Measurements from ENCODE around the gene DNAJC5.
"Not testable (repeated sequence)": the region's sequence is repeated elsewhere in the genome, so short reads cannot be mapped to it uniquely, and the experiment has no call there.

Gene DNAJC5

GRCh38 chr20:63913768-63914167 is 18.8 kb downstream of the DNAJC5 start:
- DNase-seq (ENCODE audit: low spot score), result no peak

DNA sequence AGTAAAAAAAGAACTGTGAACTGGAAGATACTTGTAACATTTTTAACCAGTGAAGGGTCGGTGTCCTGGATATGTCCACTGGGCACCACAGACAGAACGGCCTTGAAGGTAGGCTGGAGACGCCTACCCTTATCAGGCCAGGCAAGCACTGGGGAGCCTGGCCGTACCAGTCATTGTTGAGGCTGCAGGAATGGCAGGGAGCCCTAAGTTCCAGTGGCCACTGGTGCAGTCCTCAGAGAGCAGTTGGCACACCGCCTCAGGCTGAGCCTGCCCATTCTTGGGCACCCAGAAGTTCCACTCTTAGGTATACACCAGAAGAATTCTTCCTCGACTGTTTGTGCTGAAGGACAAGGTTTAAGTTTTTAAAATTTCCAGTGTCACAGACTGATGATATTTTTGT is 20.5 kb downstream of the DNAJC5 start:
- no peak for DNase-seq (ENCODE audit: low spot score)

- DNase-seq (ENCODE audit: low spot score), result not testable (repeated sequence)
Measured at GRCh38 chr20:63916371-63916939, 21.5 kb downstream of the DNAJC5 start.

- DNase-seq (ENCODE audit: low spot score), result no peak
Measured at GRCh38 chr20:63917811-63918210, 22.9 kb downstream of the DNAJC5 start.

GRCh38 chr20:63919130-63919529 is 24.2 kb downstream of the DNAJC5 start:
- no peak for DNase-seq (ENCODE audit: low spot score)

DNA sequence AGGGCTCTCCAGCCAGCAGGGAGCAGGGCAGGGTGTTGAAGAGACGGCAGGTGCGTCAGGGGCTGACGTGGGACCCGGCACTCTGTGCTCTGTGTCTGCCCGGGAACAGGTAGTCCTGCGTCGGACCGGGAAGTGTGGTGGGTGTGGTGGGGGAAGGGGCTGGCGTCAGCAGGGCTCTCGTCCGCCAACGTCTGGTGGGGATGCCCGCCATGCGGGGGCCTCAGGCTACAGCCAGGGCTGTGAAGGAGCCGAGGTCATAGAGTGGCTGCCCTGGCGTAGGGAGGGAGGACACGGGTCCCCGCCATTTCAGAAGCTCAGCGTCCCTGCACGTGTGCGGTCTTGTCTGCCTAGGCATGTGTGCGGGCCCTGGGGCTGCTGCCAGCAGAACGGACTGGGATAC is 25.3 kb downstream of the DNAJC5 start:
- DNase-seq (ENCODE audit: low spot score), result no peak

GRCh38 chr20:63923651-63924050 is 28.7 kb downstream of the DNAJC5 start:
- no peak for DNase-seq (ENCODE audit: low spot score)

DNA sequence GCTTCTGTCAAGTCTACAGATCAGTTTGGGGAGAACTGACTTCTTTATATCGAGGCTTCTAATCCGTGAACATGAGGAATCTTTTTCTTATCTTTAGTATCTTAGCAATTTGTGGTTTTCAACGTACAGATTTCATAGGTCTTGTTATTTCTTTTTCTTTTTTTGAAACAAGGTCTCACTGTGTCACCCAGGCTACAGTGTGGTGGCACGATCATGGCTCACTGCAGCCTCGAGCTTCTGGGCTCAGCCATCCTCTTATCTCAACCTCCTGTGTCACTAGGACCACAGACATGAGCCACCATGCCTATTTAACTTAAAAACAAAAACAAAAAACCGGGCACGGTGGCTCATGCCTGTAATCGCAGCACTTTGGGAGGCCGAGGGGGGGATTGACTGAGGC is 29.3 kb downstream of the DNAJC5 start:
- no peak for DNase-seq (ENCODE audit: low spot score)

GRCh38 chr20:63926298-63926697 is 31.4 kb downstream of the DNAJC5 start:
- no peak for DNase-seq (ENCODE audit: low spot score)

- DNase-seq (ENCODE audit: low spot score), result no peak
Measured at GRCh38 chr20:63929071-63929470, 34.1 kb downstream of the DNAJC5 start.

- not testable (repeated sequence) for DNase-seq (ENCODE audit: low spot score)
Measured at GRCh38 chr20:63929473-63929883, 34.6 kb downstream of the DNAJC5 start.

DNA sequence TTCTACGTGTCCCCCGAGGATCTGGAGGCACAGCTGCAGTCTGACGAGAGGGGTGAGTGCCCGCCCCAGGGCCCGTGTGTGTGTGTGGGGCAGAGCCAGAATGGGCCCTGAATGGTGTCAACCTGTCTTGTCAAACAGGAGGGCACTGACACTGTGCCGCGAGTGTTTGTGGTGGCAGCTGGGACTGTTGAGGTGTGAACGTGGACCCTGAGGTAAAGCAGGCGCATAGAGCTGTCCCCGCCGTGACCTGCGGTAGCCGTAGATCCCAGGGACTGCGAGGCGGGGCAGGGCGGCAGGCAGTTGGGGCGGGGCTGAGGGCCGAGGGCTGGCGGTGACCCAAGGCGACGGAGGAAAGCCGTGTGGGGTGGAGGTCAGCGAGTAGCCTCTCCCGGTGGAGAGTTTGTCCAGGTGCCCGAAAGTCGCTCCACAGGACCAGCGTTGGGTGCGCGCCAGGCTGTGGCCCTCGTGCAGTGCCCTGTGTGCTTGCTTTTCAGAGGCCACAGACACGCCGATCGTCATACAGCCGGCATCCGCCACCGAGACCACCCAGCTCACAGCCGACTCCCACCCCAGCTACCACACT is 36.1 kb downstream of the DNAJC5 start:
- no peak for DNase-seq (ENCODE audit: low spot score)

- DNase-seq (ENCODE audit: low spot score), result no peak
Measured at GRCh38 chr20:63931735-63932134, 36.8 kb downstream of the DNAJC5 start.

GRCh38 chr20:63932606-63933160 is 37.8 kb downstream of the DNAJC5 start:
- no peak for DNase-seq (ENCODE audit: low spot score)

DNA sequence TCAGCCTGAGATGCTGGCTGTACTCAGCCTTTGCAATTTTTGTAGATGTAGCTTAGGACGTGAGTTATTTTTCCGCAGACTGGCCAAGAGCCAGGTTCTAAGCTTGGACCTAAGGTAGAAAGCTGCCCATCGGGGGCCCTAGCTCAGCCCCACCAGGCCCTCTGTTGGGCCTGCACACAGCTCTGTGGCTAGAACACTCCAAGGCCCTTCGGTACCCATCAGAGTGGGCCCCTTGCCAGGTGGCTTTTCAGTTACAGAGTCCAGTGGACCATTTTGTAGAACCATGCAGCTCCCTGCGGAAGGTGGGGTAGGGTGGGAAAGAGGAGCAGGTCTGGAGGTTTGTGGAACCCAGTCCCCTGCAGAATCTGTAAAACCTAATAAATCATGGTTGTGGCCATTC is 38.7 kb downstream of the DNAJC5 start:
- DNase-seq (ENCODE audit: low spot score), result no peak

- DNase-seq (ENCODE audit: low spot score), result no peak
Measured at GRCh38 chr20:63934271-63935068, 39.5 kb downstream of the DNAJC5 start.

DNA sequence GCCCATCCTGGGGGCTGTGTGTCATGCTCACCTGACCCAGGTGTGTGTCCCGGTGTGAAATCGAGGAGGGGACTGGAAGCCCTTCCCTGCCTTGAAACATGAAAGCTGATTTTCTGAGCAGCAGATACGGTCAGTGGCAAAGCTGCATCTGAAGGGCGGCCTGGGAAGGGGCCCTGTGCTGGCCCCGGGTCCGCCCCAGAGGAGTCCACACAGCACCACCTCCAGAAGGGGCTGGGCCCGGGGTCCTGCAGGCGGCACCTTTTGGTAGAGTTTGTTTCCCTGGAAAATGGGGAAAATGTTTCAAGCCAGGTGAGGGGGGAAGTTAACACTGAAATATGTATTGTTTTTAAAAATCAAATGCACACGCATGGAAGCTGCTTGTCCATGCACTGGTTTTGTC is 40.5 kb downstream of the DNAJC5 start:
- no peak for DNase-seq (ENCODE audit: low spot score)

DNA sequence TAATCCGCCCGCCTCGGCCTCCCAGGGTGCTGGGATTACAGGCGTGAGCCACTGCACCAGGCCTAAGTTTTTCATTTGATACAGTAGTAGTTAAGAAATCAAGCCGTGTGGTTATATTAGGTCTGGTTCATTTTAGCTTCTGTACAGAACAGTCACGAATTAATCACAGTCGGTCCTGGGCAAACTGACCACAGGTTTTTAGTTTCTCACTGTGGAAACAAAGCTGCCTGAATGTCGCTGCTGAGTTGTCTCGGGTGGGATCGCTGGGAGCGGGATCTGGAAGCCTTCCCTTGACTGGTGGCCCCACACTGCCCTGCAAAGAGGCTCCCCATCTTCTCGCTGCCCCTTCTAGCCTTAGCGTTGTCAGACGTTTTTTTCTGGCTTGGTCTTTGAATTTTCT is 42.7 kb downstream of the DNAJC5 start:
- no peak for DNase-seq (ENCODE audit: low spot score)

DNA sequence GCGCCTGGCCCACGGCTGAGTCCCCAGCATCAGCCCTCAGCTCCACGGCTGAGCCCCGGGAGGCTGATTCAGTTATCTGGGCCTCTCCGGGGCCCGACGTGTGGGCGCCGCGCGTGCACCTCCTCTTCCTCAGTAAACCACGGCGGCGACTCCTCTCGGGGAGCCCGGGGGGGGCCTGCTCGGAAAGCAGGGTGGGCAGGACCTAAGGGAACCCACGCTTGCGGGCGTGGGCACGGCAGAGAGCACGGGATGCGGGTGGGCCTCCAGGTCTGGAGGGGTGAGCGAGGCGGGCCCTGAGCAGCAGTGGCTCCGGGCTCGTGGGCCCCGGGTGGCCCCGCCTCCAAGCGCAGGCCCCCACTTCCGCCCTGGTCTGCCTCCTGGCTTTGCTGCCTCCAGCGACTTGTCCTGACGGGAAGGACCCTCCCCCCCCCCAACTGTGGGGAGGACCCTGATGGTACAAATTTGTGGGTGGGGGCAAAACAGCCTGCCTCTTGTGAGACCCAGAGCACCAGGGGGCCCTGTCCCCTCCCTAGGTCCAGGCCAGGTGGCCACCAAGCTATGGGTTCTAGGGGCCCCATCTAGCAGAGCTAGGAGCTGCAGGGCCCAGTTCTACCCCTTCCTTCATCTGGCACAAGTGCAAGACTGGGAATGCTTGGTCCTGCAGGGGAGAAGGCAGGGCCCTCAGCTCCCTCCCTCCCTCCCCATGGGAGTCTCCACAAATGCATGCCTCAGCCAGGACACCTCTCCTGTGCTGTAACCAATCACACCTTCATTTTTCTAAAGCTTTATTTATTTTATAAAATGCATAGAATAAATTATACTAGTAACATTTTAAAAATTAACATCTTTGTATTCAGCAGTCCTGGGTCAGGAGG is 44.4 kb downstream of the DNAJC5 start:
- DNase-seq (ENCODE audit: low spot score), result no peak

GRCh38 chr20:63940071-63940471 is 45.1 kb downstream of the DNAJC5 start:
- DNase-seq (ENCODE audit: low spot score), result no peak

- DNase-seq (ENCODE audit: low spot score), result no peak
Measured at GRCh38 chr20:63940472-63941266, 45.7 kb downstream of the DNAJC5 start.

Data from NAMALWA (cell line).